Activated CD4-positive, alpha-beta T cell treated with anti-CD3 and anti-CD28 coated beads, Interleukin-2, Interleukin-6, amounts not matched to agents 100 ng/mL and 50 ng/mL, durations not matched to agents 16 hours and 8 hours (primary cell): Measurements from ENCODE around the gene LLGL1.
A peak's percentile ranks its signal among the peaks of the same experiment; 100 is the strongest.

Source experiments
- DNase-seq: peaks from one replicate; pipeline ENCODE4 v3.0.0-alpha.2; 2020

LLGL1 gene

GRCh38 chr17:18230288-18231141 is 5.1 kb downstream of the LLGL1 start:
- DNase-seq = no peak

DNA sequence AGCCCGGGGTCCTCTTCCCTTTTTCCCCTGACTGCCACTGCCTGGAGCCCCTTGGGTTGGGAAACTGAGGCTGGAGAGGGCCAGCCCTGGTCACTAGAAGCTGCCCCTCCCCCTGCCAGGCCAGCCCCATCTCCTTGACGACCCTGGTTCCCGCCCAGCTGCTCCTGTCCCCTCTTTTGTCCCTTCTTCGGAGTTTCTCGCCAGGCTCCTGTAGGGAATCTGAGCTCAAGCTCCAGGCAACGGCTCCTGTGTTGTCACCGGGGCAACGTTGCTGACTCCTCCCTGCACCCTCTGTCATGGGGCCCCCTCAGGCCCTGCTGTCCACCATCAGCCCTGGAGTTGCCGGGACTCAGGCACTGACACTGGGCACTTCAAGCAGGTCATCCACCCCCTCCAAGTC is 5.7 kb downstream of the LLGL1 start:
- no peak for DNase-seq

DNA sequence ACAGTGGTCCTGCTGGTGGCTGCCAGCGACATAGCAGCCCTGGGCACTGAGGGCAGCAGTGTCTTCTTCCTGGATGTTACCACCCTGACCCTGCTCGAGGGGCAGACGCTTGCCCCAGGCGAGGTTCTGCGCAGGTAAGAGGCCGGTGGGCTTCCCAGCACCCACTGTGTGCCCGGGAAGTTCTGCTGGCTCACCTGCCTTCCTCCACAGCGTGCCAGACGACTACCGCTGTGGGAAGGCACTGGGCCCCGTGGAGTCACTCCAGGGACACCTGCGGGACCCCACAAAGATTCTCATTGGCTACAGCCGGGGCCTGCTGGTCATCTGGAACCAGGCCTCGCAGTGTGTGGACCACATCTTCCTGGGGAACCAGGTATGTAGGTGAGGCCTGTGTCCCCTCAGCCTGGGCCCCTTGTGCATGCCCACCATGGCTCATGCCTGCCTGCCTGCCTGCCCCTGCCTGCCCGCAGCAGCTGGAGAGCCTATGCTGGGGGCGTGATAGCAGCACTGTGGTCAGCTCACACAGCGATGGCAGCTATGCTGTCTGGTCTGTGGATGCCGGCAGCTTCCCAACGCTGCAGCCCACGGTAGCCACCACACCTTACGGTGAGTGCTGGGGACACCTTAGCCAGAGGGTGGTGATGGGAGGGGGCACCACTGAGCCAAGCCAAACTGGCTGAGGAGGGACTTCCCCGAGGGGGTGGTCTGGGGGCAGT is 8.5 kb downstream of the LLGL1 start:
- DNase-seq = no peak

GRCh38 chr17:18234853-18235380 is 9.5 kb downstream of the LLGL1 start:
- no peak for DNase-seq

DNA sequence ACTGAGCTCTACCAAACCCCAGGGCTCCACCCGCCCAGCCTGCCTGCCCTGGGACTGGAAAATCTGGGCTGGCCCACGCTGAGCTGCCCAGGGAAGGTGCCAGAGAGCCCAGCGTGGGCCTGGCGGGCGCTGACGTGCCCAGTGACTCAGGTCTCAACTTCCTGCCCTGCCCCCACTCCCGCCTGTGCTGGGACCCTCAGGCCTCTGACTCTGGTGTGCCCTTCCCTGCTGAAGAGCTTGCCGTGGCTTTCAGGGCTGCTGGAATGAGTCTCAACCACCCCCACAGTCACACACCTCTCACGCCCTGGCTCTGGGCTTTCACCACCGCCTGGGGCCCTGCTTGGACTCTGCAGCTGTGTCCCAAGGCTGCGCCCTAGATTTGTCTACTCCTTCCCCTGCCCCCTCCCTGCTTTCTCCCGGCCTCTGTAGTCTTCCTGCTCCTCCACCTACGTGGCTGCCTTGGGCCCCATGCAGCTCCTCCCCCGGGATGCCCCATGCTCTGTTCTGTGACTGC is 10.4 kb downstream of the LLGL1 start:
- DNase-seq = peak; percentile 15

- DNase-seq = no peak
These were observed 11.1 kb downstream of the LLGL1 start for GRCh38 chr17:18236494-18236893.

- DNase-seq = no peak
These were observed 12.0 kb downstream of the LLGL1 start for GRCh38 chr17:18237461-18237860.

- DNase-seq = no peak
These were observed 12.9 kb downstream of the LLGL1 start for GRCh38 chr17:18238299-18238698.

DNA sequence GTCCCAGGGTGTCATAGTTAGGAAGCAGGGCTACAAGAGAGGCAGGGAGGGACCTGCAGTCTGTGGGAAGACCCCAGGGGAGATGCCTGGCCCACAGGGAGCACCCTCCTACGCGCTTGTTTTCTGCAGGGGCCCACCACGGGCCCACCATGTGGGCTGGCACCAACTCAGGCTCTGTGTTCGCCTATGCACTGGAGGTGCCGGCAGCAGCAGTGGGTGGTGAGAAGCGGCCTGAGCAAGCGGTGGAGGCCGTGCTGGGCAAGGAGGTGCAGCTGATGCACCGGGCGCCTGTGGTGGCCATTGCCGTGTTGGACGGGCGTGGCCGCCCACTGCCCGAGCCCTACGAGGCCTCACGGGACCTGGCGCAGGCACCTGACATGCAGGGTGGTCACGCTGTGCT is 15.0 kb downstream of the LLGL1 start:
- no peak for DNase-seq

DNA sequence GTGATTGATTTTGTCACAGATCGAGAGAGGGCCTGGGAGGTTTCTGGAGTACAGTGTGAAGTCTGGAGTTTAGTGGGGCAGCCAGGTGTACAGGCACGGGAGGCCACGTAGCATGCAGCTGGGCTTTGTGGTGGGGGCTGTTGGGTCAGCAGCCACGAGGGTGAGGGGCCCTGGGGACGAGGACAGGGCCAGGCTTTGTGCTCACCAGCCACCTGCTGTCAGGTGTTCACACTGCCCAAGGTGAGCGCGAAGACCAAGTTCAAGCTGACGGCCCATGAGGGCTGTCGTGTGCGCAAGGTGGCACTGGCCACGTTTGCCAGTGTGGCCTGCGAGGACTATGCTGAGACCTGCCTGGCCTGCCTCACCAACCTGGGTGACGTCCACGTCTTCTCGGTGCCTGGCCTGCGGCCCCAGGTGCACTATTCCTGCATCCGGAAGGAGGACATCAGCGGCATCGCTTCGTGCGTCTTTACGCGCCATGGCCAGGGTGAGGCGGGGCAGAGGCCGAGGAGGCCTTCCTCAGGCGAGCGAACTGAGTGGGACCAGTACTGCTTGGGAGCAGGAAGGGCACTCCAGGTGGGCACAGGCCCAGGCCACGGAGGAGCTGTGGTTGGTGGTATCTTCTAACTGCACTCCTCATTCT is 15.9 kb downstream of the LLGL1 start:
- DNase-seq = no peak

DNA sequence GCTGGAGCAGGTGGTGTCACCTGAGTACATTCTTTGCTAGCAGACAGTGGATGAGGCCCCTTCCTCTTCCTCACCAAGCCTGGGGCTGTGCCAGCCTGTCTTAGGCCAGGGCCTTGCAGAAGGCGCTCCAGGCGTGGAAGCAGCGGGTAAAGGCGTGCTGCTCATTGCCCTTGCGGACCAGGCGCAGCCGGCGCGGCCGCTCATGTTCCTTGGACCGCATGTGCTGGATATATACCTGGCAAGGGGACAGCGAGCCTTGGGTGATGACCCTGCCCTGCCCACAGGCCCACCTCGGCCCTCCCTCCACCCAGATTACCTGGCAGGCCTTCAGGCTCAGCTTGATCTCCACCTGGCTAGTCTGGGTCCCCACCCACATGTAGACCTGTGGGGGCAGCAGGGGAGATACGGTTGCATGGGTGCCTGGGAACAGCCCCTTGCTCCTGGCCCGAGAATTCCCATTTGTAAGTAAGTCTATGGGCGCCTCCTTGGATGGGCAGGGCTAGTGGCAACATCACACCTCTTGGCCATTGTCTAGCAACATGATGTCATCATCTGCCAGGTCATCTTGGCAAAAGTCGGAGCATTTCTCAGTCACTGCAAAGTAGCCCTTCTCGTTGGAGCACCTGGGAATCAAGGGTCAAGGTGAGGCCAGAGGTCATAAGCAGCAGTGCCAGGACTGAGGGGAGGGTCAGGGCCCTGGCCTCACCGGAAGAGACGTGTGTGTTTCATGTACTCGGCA is 19.8 kb downstream of the LLGL1 start:
- no peak for DNase-seq

GRCh38 chr17:18246109-18246725 is 20.8 kb downstream of the LLGL1 start:
- no peak for DNase-seq

DNA sequence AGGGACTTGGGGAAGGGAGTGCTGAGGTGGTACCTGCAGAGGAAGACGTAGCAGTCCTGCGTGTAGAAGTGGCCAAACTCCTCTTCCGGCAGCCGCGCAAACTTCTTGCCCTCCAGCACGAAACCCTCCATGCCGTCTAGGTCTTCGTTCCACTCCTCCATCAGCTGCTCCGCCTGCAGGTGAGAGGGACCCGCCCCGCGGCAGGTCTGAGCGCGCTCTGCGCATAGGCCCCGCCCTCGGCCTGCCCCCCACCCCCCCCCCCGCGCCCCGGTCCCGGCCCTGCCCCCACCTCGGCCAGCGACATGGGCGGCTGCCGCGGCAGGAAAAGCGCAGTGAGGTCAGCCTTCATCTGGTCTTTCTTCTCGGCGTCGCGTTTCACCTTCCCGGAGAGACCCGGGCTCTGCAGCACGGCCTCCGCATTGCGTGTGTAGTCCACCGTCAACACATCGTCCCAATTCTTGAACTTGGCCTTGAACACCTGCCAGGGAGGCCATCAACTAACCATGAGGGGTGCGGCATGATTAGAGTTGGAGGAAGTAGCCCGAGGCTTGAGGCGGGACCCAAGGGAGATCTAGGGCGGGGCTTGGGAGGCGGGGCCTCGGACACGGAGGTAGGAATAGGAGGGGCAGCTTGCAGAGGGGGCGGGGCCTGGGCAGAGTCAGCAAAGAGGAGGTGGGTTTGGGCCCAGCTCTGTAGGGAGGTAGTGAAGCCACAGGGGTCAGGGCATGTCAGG is 21.6 kb downstream of the LLGL1 start:
- peak; percentile 45 for DNase-seq

- DNase-seq = no peak
These were observed 22.2 kb downstream of the LLGL1 start for GRCh38 chr17:18247613-18248001.

- DNase-seq = peak; percentile 78
These were observed 22.9 kb downstream of the LLGL1 start for GRCh38 chr17:18248300-18248731.

GRCh38 chr17:18248811-18249210 is 23.4 kb downstream of the LLGL1 start:
- no peak for DNase-seq

DNA sequence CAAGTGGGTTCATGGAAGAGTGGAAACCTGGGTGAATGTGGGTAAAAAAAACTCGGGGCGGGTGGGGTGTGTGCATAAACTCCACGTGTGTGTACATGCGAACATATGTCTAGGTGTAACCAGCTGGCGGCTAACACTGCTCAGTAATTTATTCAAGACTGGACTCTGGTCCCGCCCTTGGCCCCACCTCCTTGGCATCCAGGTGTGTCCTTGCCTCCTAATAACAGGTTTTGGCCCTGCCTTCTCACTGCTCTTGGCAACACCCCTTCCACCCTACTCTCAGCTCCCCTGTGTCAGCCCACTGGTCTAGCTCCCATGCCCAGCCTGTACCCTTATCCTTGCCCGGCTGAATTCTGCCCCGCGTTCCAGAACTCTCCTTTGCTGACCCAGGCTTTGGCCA is 24.8 kb downstream of the LLGL1 start:
- no peak for DNase-seq

DNA sequence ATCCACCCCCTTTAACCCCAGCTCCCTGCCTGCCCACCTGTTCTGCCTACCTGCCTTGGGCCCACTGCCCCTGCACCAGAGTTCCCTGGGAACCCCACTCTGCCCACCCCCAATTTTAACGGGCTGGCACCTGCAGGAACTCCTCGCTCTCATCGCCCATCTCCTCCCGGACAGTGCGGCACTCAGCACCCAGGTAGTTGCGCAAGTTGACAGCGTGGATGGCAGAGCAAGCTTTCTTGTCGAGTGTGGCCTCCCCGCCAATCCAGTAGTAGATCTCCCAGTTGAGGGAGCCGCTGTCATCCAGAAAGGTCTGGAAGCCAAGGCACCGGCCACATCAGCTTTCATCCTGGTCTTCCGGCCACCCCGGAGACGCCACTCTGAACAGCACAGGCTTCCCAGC is 25.3 kb downstream of the LLGL1 start:
- no peak for DNase-seq

GRCh38 chr17:18251204-18251603 is 25.8 kb downstream of the LLGL1 start:
- DNase-seq = no peak

DNA sequence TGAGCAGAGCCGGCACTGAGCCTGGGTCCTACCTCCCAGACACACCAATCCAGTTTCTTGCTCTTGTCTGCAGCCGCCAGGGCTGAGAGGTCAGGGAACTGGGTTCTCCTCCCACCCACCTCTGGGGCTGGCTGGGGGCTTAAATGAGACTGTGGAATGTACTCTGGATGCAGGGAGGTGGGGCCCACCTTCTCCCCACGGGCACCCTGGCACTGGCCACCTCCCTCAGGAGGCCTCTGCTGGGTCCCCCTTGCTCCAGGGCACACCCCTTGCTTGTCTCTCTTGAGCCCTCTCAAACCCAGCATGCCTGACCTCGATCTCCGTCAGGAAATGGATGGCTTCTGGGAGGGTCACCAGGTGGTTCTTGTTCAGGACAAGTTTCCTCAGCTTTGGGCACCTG is 26.7 kb downstream of the LLGL1 start:
- no peak for DNase-seq

- no peak for DNase-seq
These were observed 27.9 kb downstream of the LLGL1 start for GRCh38 chr17:18253187-18253884.
